HUES6 (cell line): Measurements from ENCODE around the gene OR5V1.
"Not testable (repeated sequence)": the region's sequence is repeated elsewhere in the genome, so short reads cannot be mapped to it uniquely, and the experiment has no call there.

Source experiments
- H3K27ac ChIP-seq: 2 replicates; pipeline ENCODE4 v1.7.0; 2013; ENCODE audit warnings: low read depth, mild to moderate bottlenecking, low read length, inconsistent platforms
- H3K27me3 ChIP-seq: 2 replicates; pipeline ENCODE4 v1.6.1; 2013; ENCODE audit warnings: low read length; ENCODE audit not compliant: control insufficient read depth, insufficient read depth
- H3K36me3 ChIP-seq: 2 replicates; pipeline ENCODE4 v1.6.1; 2013; ENCODE audit warnings: low read length; ENCODE audit not compliant: control insufficient read depth, insufficient read depth
- H3K4me1 ChIP-seq: 2 replicates; pipeline ENCODE4 v1.6.1; 2013; ENCODE audit warnings: low read length; ENCODE audit not compliant: control insufficient read depth, insufficient read depth
- H3K4me3 ChIP-seq: 2 replicates; pipeline ENCODE4 v1.5.1; 2013; ENCODE audit warnings: low read depth, low read length
- H3K9ac ChIP-seq: one replicate; pipeline ENCODE4 v1.6.1; 2013; ENCODE audit warnings: mild to moderate bottlenecking, low read length
- H3K9me3 ChIP-seq: 2 replicates; pipeline ENCODE4 v1.6.1; 2013; ENCODE audit warnings: low read depth, low read length; ENCODE audit not compliant: control insufficient read depth, insufficient read depth

The OR5V1 gene

GRCh38 chr6:29336269-29336668, 32.4 kb downstream of the OR5V1 start:
- Histone ChIP-seq H3K9ac (no peak overlapping the region), H3K9me3 (no peaks in the 10 kb centered on the region), H3K4me1 (no peaks in the 10 kb centered on the region), H3K36me3 (no peaks in the 10 kb centered on the region), H3K27ac (no peak overlapping the region), H3K4me3 (no peak overlapping the region), H3K27me3 (no peaks in the 10 kb centered on the region)

GRCh38 chr6:29332676-29333075, 36.0 kb downstream of the OR5V1 start:
- H3K27ac ChIP-seq, result no peak overlapping the region
- no peaks in the 10 kb centered on the region for H3K9me3 ChIP-seq
- no peak overlapping the region for H3K9ac ChIP-seq
- no peaks in the 10 kb centered on the region for H3K4me1 ChIP-seq
- no peak overlapping the region for H3K4me3 ChIP-seq
- H3K27me3 ChIP-seq, result no peaks in the 10 kb centered on the region
- H3K36me3 ChIP-seq, result no peaks in the 10 kb centered on the region

GRCh38 chr6:29325777-29326176, 42.9 kb downstream of the OR5V1 start:
- H3K9ac ChIP-seq, result no peak overlapping the region
- H3K4me3 ChIP-seq, result no peak overlapping the region
- H3K27me3 ChIP-seq, result no peaks in the 10 kb centered on the region
- H3K4me1 ChIP-seq, result no peaks in the 10 kb centered on the region
- no peak overlapping the region for H3K27ac ChIP-seq
- H3K9me3 ChIP-seq, result no peaks in the 10 kb centered on the region
- no peaks in the 10 kb centered on the region for H3K36me3 ChIP-seq

- H3K27ac ChIP-seq, H3K4me3 ChIP-seq, H3K4me1 ChIP-seq, H3K27me3 ChIP-seq, H3K9ac ChIP-seq, H3K36me3 ChIP-seq, H3K9me3 ChIP-seq: not testable (repeated sequence)
Measured at GRCh38 chr6:29323332-29323731, 45.3 kb downstream of the OR5V1 start.

GRCh38 chr6:29319931-29320330, 48.7 kb downstream of the OR5V1 start:
- Histone ChIP-seq H3K4me1 (no peaks in the 10 kb centered on the region), H3K9ac (no peak overlapping the region), H3K36me3 (no peaks in the 10 kb centered on the region), H3K9me3 (no peaks in the 10 kb centered on the region), H3K27me3 (no peaks in the 10 kb centered on the region), H3K27ac (no peak overlapping the region), H3K4me3 (no peak overlapping the region)
